IMR-90 (cell line): ENCODE data around the gene FAH. TPM values are rescaled to one million over a fixed set of nuclear protein-coding genes. Genes with fewer than 3 reads are reported as not detected.

Experiments
- ATAC-seq: fragments of 200-7000 bp; cut with Tn5 transposase; 2 replicates; pipeline ENCODE4 v1.9.1; 2020; ENCODE audit warnings: low read depth, mild to moderate bottlenecking, moderate library complexity
- BruUV-seq: library from RNA; stranded (reverse); fragments of 400-500 nt; replicated peaks from 2 replicates; lab custom pipeline; 2021; lab: Mats Ljungman, UMichigan
- CTCF ChIA-PET: fragments of 300-600 bp; formaldehyde crosslinking; extraction: SDS; loops from one replicate; lab custom pipeline; 2021; ENCODE audit warnings: antibody characterized with exemption; lab: Yijun Ruan, JAX
- POLR2A ChIA-PET: fragments of 300-600 bp; sonication (Branson Sonifier 250); formaldehyde crosslinking; loops from one replicate; lab custom pipeline; 2022; ENCODE audit warnings: antibody characterized with exemption; ENCODE audit not compliant: unreplicated experiment; lab: Charles Lee
- DNase-seq: peaks from one replicate; pipeline ENCODE4 v3.0.0; 2013
- H2AFZ ChIP-seq: replicated peaks from 2 replicates; pipeline ENCODE3; 2013; ENCODE audit warnings: low read length, mild to moderate bottlenecking; ENCODE audit not compliant: poor library complexity
- H2AK5ac ChIP-seq: 2 replicates; pipeline ENCODE4 v1.6.1; 2013; ENCODE audit warnings: low read depth, low read length, inconsistent platforms
- H2AK9ac ChIP-seq: replicated peaks from 2 replicates; pipeline ENCODE3; 2013; ENCODE audit warnings: mild to moderate bottlenecking, low read depth, low read length, moderate library complexity; ENCODE audit not compliant: poor library complexity
- H2BK120ac ChIP-seq: 2 replicates; pipeline ENCODE4 v1.6.1; 2013; ENCODE audit warnings: low read depth, low read length, inconsistent platforms
- H2BK15ac ChIP-seq: 3 replicates; pipeline ENCODE4 v1.6.1; 2013; ENCODE audit warnings: low read depth, low read length, inconsistent platforms
- H2BK20ac ChIP-seq: 2 replicates; pipeline ENCODE4 v1.6.1; 2013; ENCODE audit warnings: low read depth, mild to moderate bottlenecking, inconsistent platforms, low read length, moderate library complexity
- H2BK5ac ChIP-seq: 2 replicates; pipeline ENCODE4 v1.6.1; 2013; ENCODE audit warnings: mild to moderate bottlenecking, low read depth, low read length, inconsistent platforms; ENCODE audit not compliant: poor library complexity, severe bottlenecking
- H3K14ac ChIP-seq: replicated peaks from 2 replicates; pipeline ENCODE4 v1.6.1; 2013; ENCODE audit warnings: low read depth, low read length, inconsistent platforms
- H3K18ac ChIP-seq: 2 replicates; pipeline ENCODE4 v1.6.1; 2013; ENCODE audit warnings: low read depth, low read length, control low read depth
- H3K23ac ChIP-seq: 2 replicates; pipeline ENCODE4 v1.6.1; 2013; ENCODE audit warnings: low read depth, low read length, inconsistent platforms
- H3K27ac ChIP-seq: 2 replicates; pipeline ENCODE4 v1.5.1; 2013; ENCODE audit warnings: mild to moderate bottlenecking, control low read depth, low read length; ENCODE audit not compliant: insufficient read depth
- H3K27me3 ChIP-seq: 2 replicates; pipeline ENCODE4 v1.6.1; 2013; ENCODE audit warnings: low read length; ENCODE audit not compliant: control insufficient read depth, insufficient read depth
- H3K36me3 ChIP-seq: 2 replicates; pipeline ENCODE4 v1.6.1; 2013; ENCODE audit warnings: low read length, mixed read lengths; ENCODE audit not compliant: control insufficient read depth, insufficient read depth
- H3K4ac ChIP-seq: 2 replicates; pipeline ENCODE4 v1.6.1; 2013; ENCODE audit warnings: low read depth, low read length, inconsistent platforms
- H3K4me1 ChIP-seq: 2 replicates; pipeline ENCODE4 v1.6.1; 2013; ENCODE audit warnings: low read length, mixed read lengths; ENCODE audit not compliant: control insufficient read depth, insufficient read depth
- H3K4me2 ChIP-seq: 2 replicates; pipeline ENCODE4 v1.6.1; 2013; ENCODE audit warnings: low read depth, mild to moderate bottlenecking, control low read depth, low read length, moderate library complexity
- H3K4me3 ChIP-seq: 2 replicates; pipeline ENCODE4 v1.5.1; 2013; ENCODE audit warnings: low read depth, mild to moderate bottlenecking, control low read depth, low read length, moderate library complexity; ENCODE audit not compliant: insufficient read depth
- H3K56ac ChIP-seq: 2 replicates; pipeline ENCODE4 v1.6.1; 2013; ENCODE audit warnings: low read length, inconsistent platforms; ENCODE audit not compliant: insufficient read depth; ENCODE audit errors: extremely low read depth
- H3K79me1 ChIP-seq, 2 experiments: 2 replicates each; pipeline ENCODE4 v1.6.1; 2013; ENCODE audit warnings: low read length in 2 of 2, inconsistent platforms in 1 of 2, low read depth in 1 of 2
- H3K9ac ChIP-seq: 2 replicates; pipeline ENCODE4 v1.6.1; 2013; ENCODE audit warnings: low read depth, low read length, control low read depth
- H3K9me1 ChIP-seq: 2 replicates; pipeline ENCODE4 v1.6.1; 2013; ENCODE audit warnings: low read length, inconsistent platforms; ENCODE audit not compliant: insufficient read depth
- H3K9me3 ChIP-seq: 2 replicates; pipeline ENCODE4 v1.6.1; 2013; ENCODE audit warnings: low read length; ENCODE audit not compliant: control insufficient read depth, insufficient read depth
- H4K20me1 ChIP-seq: 2 replicates; pipeline ENCODE4 v1.6.1; 2013; ENCODE audit warnings: low read length, inconsistent platforms; ENCODE audit not compliant: insufficient read depth
- H4K5ac ChIP-seq: 2 replicates; pipeline ENCODE4 v1.6.1; 2013; ENCODE audit warnings: mild to moderate bottlenecking, low read depth, low read length, control low read depth
- H4K8ac ChIP-seq, 2 experiments: 2 replicates each; pipeline ENCODE4 v1.6.1; 2013; ENCODE audit warnings: low read depth in 2 of 2, low read length in 2 of 2, control low read depth in 1 of 2, inconsistent platforms in 1 of 2
- H4K91ac ChIP-seq: 2 replicates; pipeline ENCODE4 v1.6.1; 2013; ENCODE audit warnings: low read depth, low read length, inconsistent platforms; ENCODE audit not compliant: insufficient read depth
- BHLHE40 ChIP-seq: fragments of 150-350 bp; IDR thresholded peaks from 2 replicates; pipeline ENCODE4 v1.6.1; 2016; ENCODE audit warnings: mild to moderate bottlenecking, low read depth, low read length
- FOS ChIP-seq: fragments of 150-350 bp; IDR thresholded peaks from 2 replicates; pipeline ENCODE4 v1.6.1; 2016; ENCODE audit warnings: low read depth, low read length
- MAFK ChIP-seq: IDR thresholded peaks from 2 replicates; pipeline ENCODE4 v1.6.1; 2012; ENCODE audit warnings: low read depth, low read length, improper control_type of control experiment
- MAZ ChIP-seq: IDR thresholded peaks from 2 replicates; pipeline ENCODE4 v1.6.1; 2012; ENCODE audit warnings: low read depth, mild to moderate bottlenecking, low read length, improper control_type of control experiment, moderate library complexity, borderline replicate concordance
- MXI1 ChIP-seq: IDR thresholded peaks from 2 replicates; pipeline ENCODE4 v1.6.1; 2012; ENCODE audit warnings: low read depth, mild to moderate bottlenecking, low read length, moderate library complexity, borderline replicate concordance
- POLR2A ChIP-seq: IDR thresholded peaks from 2 replicates; pipeline ENCODE4 v1.6.1; 2012; ENCODE audit warnings: mild to moderate bottlenecking, low read depth, low read length
- RAD21 ChIP-seq: IDR thresholded peaks from 2 replicates; pipeline ENCODE4 v1.6.1; 2012; ENCODE audit warnings: low read length, improper control_type of control experiment
- SMC3 ChIP-seq: fragments of 150-350 bp; IDR thresholded peaks from 2 replicates; pipeline ENCODE4 v1.6.1; 2016; ENCODE audit warnings: low read depth, mild to moderate bottlenecking, antibody characterized with exemption, low read length, moderate library complexity
- WGBS, 2 experiments: methylation state at CpG; one replicate each; pipeline versions ENCODE4 v1.1.5 to v1.1.7; 2013; ENCODE audit warnings: missing lambda C conversion rate in 2 of 2; ENCODE audit not compliant: insufficient read length in 1 of 2; ENCODE audit errors: extremely low coverage in 2 of 2; 5-methylcytosine and 5-hydroxymethylcytosine counted together
- dilution Hi-C: fragments of 300-500 bp; cut with HindIII; formaldehyde crosslinking; loops from one replicate; pipeline ENCODE4 v1.14.3; 2018; ENCODE audit warnings: low sequenced_read_pairs; ENCODE audit not compliant: unreplicated experiment
- in situ Hi-C: fragments of 300-500 bp; cut with MboI; formaldehyde crosslinking; loops from 3 replicates; pipeline ENCODE4 v1.14.3; 2019; ENCODE audit warnings: low sequenced_read_pairs, inconsistent platforms, mixed read lengths
- intact Hi-C: fragments of 100-400 bp; cut with micrococcal nuclease; formaldehyde crosslinking; loops from 2 replicates; pipeline ENCODE4 v1.10.0; 2022
- polyA plus RNA-seq, 3 experiments: library from polyadenylated mRNA; depleted of rRNA; stranded (reverse); fragments of >200 nt; gene quantifications; 2 replicates each; pipeline ENCODE4 v1.2.3, GENCODE V29; 2012; ENCODE audit warnings: low replicate concordance in 1 of 3
- total RNA-seq: library from RNA; depleted of rRNA; stranded (reverse); fragments of >200 nt; gene quantifications from 2 replicates; pipeline ENCODE4 v1.2.3, GENCODE V29; 2012
- TF ChIP-seq, protein P1 (sequence below): fragments of 150-350 bp; IDR thresholded peaks from 2 replicates; pipeline ENCODE4 v1.6.1; 2016; ENCODE audit warnings: low read depth, mild to moderate bottlenecking, low read length, moderate library complexity, borderline replicate concordance
- TF ChIP-seq, protein P2 (sequence below): conservative IDR thresholded peaks from 2 replicates; pipeline ENCODE4 v1.5.1; 2012; ENCODE audit warnings: mild to moderate bottlenecking, low read depth, low read length, improper control_type of control experiment

FAH gene
- total and polyA plus RNA-seq, 2 of the 4 experiments (the other 2 are of a cell fraction) = 43.1 to 48.6 TPM

DNA sequence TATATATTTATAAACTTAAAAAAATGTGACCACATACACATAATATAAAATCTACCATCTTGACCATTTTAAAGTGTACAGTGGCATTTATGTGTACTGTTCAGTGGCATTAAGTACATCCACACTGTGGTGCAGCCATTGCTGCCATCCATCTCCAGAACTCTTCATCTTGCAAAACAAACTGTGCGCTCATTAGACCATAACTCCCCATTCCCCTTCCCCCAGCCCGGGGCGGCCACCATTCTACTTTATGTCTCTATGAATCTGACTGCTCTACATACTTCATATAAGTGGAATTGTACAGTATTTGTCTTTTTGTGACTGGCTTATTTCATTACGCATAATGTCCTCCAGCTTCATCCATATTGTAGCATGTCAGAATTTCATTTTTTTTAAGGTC is 51.4 kb downstream of the FAH start:
- no peak overlapping the region for H3K4ac ChIP-seq
- no peak overlapping the region for H3K4me3 ChIP-seq
- H3K4me1 ChIP-seq = no peaks in the 10 kb centered on the region
- H3K9ac ChIP-seq = no peak overlapping the region
- no peak overlapping the region for H3K56ac ChIP-seq
- peaks cover 25% of the 10 kb centered on the region for H3K27me3 ChIP-seq
- no peak overlapping the region for H4K5ac ChIP-seq
- WGBS, 2 experiments = no CpG with 5 or more reads among the region's 4 CpGs
- DNase-seq = no peak
- H3K14ac ChIP-seq = no peak overlapping the region
- H3K9me1 ChIP-seq = peaks cover 3% of the 10 kb centered on the region; the same call in 1 of the 2 replicates
- H2AFZ ChIP-seq = no peak overlapping the region
- no peak for ATAC-seq
- H2BK20ac ChIP-seq = no peak overlapping the region
- H3K27ac ChIP-seq = no peak overlapping the region
- H3K18ac ChIP-seq = no peak overlapping the region
- no peak overlapping the region for H2BK5ac ChIP-seq
- CTCF ChIA-PET = interaction anchor here (1.0 kb wide), 1 partner anchor 30 kb away, joined by 3 read pairs; no protein-coding TSS in a partner anchor
- no peak overlapping the region for H4K8ac ChIP-seq
- H4K20me1 ChIP-seq = no peaks in the 10 kb centered on the region
- H2AK9ac ChIP-seq = no peak overlapping the region
- in situ Hi-C loops = no loop called here
- H3K36me3 ChIP-seq = no peaks in the 10 kb centered on the region
- no peak overlapping the region for H3K23ac ChIP-seq
- no peak overlapping the region for H2BK120ac ChIP-seq
- dilution Hi-C loops = no loop called here
- POLR2A ChIA-PET = no interaction called here
- intact Hi-C loops = no loop called here
- no TSS peak for BruUV-seq
- TF ChIP-seq BHLHE40 (no peak), RAD21 (no peak), SMC3 (no peak), FOS (no peak), POLR2A (no peak), MAZ (no peak), MXI1 (no peak), MAFK (no peak)
- TF ChIP-seq, protein P1, sequence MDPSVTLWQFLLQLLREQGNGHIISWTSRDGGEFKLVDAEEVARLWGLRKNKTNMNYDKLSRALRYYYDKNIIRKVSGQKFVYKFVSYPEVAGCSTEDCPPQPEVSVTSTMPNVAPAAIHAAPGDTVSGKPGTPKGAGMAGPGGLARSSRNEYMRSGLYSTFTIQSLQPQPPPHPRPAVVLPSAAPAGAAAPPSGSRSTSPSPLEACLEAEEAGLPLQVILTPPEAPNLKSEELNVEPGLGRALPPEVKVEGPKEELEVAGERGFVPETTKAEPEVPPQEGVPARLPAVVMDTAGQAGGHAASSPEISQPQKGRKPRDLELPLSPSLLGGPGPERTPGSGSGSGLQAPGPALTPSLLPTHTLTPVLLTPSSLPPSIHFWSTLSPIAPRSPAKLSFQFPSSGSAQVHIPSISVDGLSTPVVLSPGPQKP = no peak
- TF ChIP-seq, protein P2, sequence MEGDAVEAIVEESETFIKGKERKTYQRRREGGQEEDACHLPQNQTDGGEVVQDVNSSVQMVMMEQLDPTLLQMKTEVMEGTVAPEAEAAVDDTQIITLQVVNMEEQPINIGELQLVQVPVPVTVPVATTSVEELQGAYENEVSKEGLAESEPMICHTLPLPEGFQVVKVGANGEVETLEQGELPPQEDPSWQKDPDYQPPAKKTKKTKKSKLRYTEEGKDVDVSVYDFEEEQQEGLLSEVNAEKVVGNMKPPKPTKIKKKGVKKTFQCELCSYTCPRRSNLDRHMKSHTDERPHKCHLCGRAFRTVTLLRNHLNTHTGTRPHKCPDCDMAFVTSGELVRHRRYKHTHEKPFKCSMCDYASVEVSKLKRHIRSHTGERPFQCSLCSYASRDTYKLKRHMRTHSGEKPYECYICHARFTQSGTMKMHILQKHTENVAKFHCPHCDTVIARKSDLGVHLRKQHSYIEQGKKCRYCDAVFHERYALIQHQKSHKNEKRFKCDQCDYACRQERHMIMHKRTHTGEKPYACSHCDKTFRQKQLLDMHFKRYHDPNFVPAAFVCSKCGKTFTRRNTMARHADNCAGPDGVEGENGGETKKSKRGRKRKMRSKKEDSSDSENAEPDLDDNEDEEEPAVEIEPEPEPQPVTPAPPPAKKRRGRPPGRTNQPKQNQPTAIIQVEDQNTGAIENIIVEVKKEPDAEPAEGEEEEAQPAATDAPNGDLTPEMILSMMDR = no peak
- H3K4me2 ChIP-seq = no peak overlapping the region
- no peaks in the 10 kb centered on the region for H3K9me3 ChIP-seq
- H2AK5ac ChIP-seq = no peak overlapping the region
- H4K91ac ChIP-seq = no peak overlapping the region
- no peaks in the 10 kb centered on the region for H3K79me1 ChIP-seq
- H2BK15ac ChIP-seq = no peak overlapping the region
